GM19193 (cell line): ENCODE results near the gene AGBL4.

Experiments
- POLR2A ChIP-seq: IDR thresholded peaks from 4 replicates; pipeline ENCODE4 v1.6.1; 2011; ENCODE audit not compliant: insufficient read depth, insufficient read length; ENCODE audit errors: extremely low read depth

AGBL4 gene

GRCh38 chr1:48561444-48561843, 1462.3 kb downstream of the AGBL4 start:
- TF ChIP-seq POLR2A = no peak

- no peak for TF ChIP-seq POLR2A
Observed at GRCh38 chr1:48560577-48560976, 1463.2 kb downstream of the AGBL4 start.

GRCh38 chr1:48560116-48560515, 1463.6 kb downstream of the AGBL4 start:
- no peak for TF ChIP-seq POLR2A

GRCh38 chr1:48558366-48558765, 1465.4 kb downstream of the AGBL4 start:
- TF ChIP-seq POLR2A = no peak

- no peak for TF ChIP-seq POLR2A
Observed at GRCh38 chr1:48556186-48556850, 1467.4 kb downstream of the AGBL4 start.

GRCh38 chr1:48555271-48555670, 1468.5 kb downstream of the AGBL4 start:
- TF ChIP-seq POLR2A = no peak

GRCh38 chr1:48552903-48553606, 1470.7 kb downstream of the AGBL4 start:
- no peak for TF ChIP-seq POLR2A

GRCh38 chr1:48552420-48552819, 1471.3 kb downstream of the AGBL4 start:
- TF ChIP-seq POLR2A = no peak

- TF ChIP-seq POLR2A = no peak
Observed at GRCh38 chr1:48548985-48549384, 1474.8 kb downstream of the AGBL4 start.

- TF ChIP-seq POLR2A = no peak
Observed at GRCh38 chr1:48547561-48548220, 1476.1 kb downstream of the AGBL4 start.

- TF ChIP-seq POLR2A = no peak
Observed at GRCh38 chr1:48543854-48544253, 1479.9 kb downstream of the AGBL4 start.

GRCh38 chr1:48540587-48540986, 1483.2 kb downstream of the AGBL4 start:
- no peak for TF ChIP-seq POLR2A

- TF ChIP-seq POLR2A = no peak
Observed at GRCh38 chr1:48536477-48536876, 1487.3 kb downstream of the AGBL4 start.

- no peak for TF ChIP-seq POLR2A
Observed at GRCh38 chr1:48532976-48533375, 1490.8 kb downstream of the AGBL4 start.

- no peak for TF ChIP-seq POLR2A
Observed at GRCh38 chr1:48530727-48531351, 1492.9 kb downstream of the AGBL4 start.
